WTC11 (cell line): ENCODE measurements around the gene AGR2. TPM values are rescaled to one million over a fixed set of nuclear protein-coding genes. Genes with fewer than 3 reads are reported as not detected.
A peak's percentile ranks its signal among the peaks of the same experiment; 100 is the strongest.

ENCODE experiments used
- ATAC-seq: fragments of 200-7000 bp; cut with Tn5 transposase; 2 replicates; pipeline ENCODE4 v1.10.0; 2021; ENCODE audit warnings: mild to moderate bottlenecking, moderate library complexity
- CTCF ChIA-PET: fragments of 300-600 bp; sonication (Branson Sonifier 250); formaldehyde crosslinking; loops from one replicate; lab custom pipeline; 2021; ENCODE audit warnings: antibody characterized with exemption; lab: Charles Lee
- POLR2A ChIA-PET: fragments of 350-600 bp; sonication (Branson Sonifier 250); formaldehyde crosslinking; loops from one replicate; lab custom pipeline; 2021; ENCODE audit warnings: antibody characterized with exemption; lab: Charles Lee
- DNase-seq: peaks from one replicate; pipeline ENCODE4 v3.0.0; 2021; ENCODE audit warnings: low spot score
- H3K27ac Mint-ChIP-seq: 2 replicates; pipeline ENCODE4 v1.8.0; 2021; ENCODE audit warnings: mixed read lengths
- H3K27me3 Mint-ChIP-seq: 2 replicates; pipeline ENCODE4 v1.8.0; 2021; ENCODE audit warnings: low read depth, mild to moderate bottlenecking, moderate library complexity, mixed read lengths
- H3K36me3 Mint-ChIP-seq: 2 replicates; pipeline ENCODE4 v1.8.0; 2021; ENCODE audit warnings: mixed read lengths
- H3K4me1 Mint-ChIP-seq: 2 replicates; pipeline ENCODE4 v1.8.0; 2022; ENCODE audit warnings: mixed read lengths
- H3K4me3 Mint-ChIP-seq: 2 replicates; pipeline ENCODE4 v1.8.0; 2021; ENCODE audit warnings: mild to moderate bottlenecking, moderate library complexity, mixed read lengths
- H3K9me3 Mint-ChIP-seq: 2 replicates; pipeline ENCODE4 v1.8.0; 2021; ENCODE audit warnings: mixed read lengths
- ATF1 ChIP-seq: sonication (generic); formaldehyde crosslinking; IDR thresholded peaks from 2 replicates; pipeline ENCODE4 v1.8.1; 2023; ENCODE audit warnings: mild to moderate bottlenecking, moderate library complexity, missing genetic modification reagents
- ETV6 ChIP-seq: sonication (generic); formaldehyde crosslinking; IDR thresholded peaks from 2 replicates; pipeline ENCODE4 v1.8.1; 2022; ENCODE audit warnings: mild to moderate bottlenecking, missing genetic modification reagents
- MAX ChIP-seq: sonication (generic); formaldehyde crosslinking; IDR thresholded peaks from 2 replicates; pipeline ENCODE4 v1.8.0; 2022; ENCODE audit warnings: mild to moderate bottlenecking, missing genetic modification reagents
- MLX ChIP-seq: sonication (generic); formaldehyde crosslinking; IDR thresholded peaks from 2 replicates; pipeline ENCODE4 v1.8.1; 2023; ENCODE audit warnings: mild to moderate bottlenecking, missing genetic modification reagents, moderate library complexity
- MYBL2 ChIP-seq: sonication (generic); formaldehyde crosslinking; IDR thresholded peaks from 2 replicates; pipeline ENCODE4 v1.8.1; 2023; ENCODE audit warnings: mild to moderate bottlenecking, moderate library complexity, missing genetic modification reagents
- NR3C1 ChIP-seq: sonication (generic); formaldehyde crosslinking; conservative IDR thresholded peaks from 2 replicates; pipeline ENCODE4 v1.8.1; 2023; ENCODE audit warnings: low read depth, mild to moderate bottlenecking, missing genetic modification reagents
- RELA ChIP-seq: sonication (generic); formaldehyde crosslinking; IDR thresholded peaks from 2 replicates; pipeline ENCODE4 v1.8.1; 2022; ENCODE audit warnings: missing genetic modification reagents, mild to moderate bottlenecking, borderline replicate concordance
- TEAD1 ChIP-seq: sonication (generic); formaldehyde crosslinking; IDR thresholded peaks from 2 replicates; pipeline ENCODE4 v1.8.0; 2022; ENCODE audit warnings: mild to moderate bottlenecking, missing genetic modification reagents
- ZBTB21 ChIP-seq: sonication (generic); formaldehyde crosslinking; IDR thresholded peaks from 2 replicates; pipeline ENCODE4 v1.8.1; 2023; ENCODE audit warnings: mild to moderate bottlenecking, missing genetic modification reagents, borderline replicate concordance
- total RNA-seq: library from RNA; stranded (reverse); gene quantifications from 3 replicates; pipeline ENCODE4 v1.2.3, GENCODE V29; 2021
- TF ChIP-seq, protein P1 (sequence below): sonication (generic); formaldehyde crosslinking; IDR thresholded peaks from 2 replicates; pipeline ENCODE4 v1.8.1; 2022; ENCODE audit warnings: low read depth, missing genetic modification reagents, borderline replicate concordance
- TF ChIP-seq, protein P2 (sequence below): sonication (generic); formaldehyde crosslinking; IDR thresholded peaks from 2 replicates; pipeline ENCODE4 v1.8.1; 2022; ENCODE audit warnings: mild to moderate bottlenecking, moderate library complexity, missing genetic modification reagents
- TF ChIP-seq, protein P3 (sequence below): sonication (generic); formaldehyde crosslinking; IDR thresholded peaks from 2 replicates; pipeline ENCODE4 v1.8.1; 2023; ENCODE audit warnings: mild to moderate bottlenecking, missing genetic modification reagents, borderline replicate concordance
- TF ChIP-seq, protein P4 (sequence below): sonication (generic); formaldehyde crosslinking; IDR thresholded peaks from 2 replicates; pipeline ENCODE4 v1.8.0; 2023; ENCODE audit warnings: missing genetic modification reagents, mild to moderate bottlenecking, borderline replicate concordance

The AGR2 gene
- total RNA-seq, 1 experiment from 2014 or later: 1.6 TPM

GRCh38 chr7:16779051-16779450, 25.7 kb downstream of the AGR2 start:
- DNase-seq: no peak
- TF ChIP-seq, protein P1, sequence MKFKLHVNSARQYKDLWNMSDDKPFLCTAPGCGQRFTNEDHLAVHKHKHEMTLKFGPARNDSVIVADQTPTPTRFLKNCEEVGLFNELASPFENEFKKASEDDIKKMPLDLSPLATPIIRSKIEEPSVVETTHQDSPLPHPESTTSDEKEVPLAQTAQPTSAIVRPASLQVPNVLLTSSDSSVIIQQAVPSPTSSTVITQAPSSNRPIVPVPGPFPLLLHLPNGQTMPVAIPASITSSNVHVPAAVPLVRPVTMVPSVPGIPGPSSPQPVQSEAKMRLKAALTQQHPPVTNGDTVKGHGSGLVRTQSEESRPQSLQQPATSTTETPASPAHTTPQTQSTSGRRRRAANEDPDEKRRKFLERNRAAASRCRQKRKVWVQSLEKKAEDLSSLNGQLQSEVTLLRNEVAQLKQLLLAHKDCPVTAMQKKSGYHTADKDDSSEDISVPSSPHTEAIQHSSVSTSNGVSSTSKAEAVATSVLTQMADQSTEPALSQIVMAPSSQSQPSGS (CRISPR knock-in tag): no peak
- TF ChIP-seq RELA (CRISPR knock-in tag) (no peak), MLX (CRISPR knock-in tag) (no peak), ZBTB21 (CRISPR knock-in tag) (no peak), TEAD1 (CRISPR knock-in tag) (no peak), NR3C1 (CRISPR knock-in tag) (no peak), MYBL2 (CRISPR knock-in tag) (no peak)
- TF ChIP-seq, protein P2, sequence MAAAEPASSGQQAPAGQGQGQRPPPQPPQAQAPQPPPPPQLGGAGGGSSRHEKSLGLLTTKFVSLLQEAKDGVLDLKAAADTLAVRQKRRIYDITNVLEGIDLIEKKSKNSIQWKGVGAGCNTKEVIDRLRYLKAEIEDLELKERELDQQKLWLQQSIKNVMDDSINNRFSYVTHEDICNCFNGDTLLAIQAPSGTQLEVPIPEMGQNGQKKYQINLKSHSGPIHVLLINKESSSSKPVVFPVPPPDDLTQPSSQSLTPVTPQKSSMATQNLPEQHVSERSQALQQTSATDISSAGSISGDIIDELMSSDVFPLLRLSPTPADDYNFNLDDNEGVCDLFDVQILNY (CRISPR knock-in tag): no peak
- TF ChIP-seq, protein P3, sequence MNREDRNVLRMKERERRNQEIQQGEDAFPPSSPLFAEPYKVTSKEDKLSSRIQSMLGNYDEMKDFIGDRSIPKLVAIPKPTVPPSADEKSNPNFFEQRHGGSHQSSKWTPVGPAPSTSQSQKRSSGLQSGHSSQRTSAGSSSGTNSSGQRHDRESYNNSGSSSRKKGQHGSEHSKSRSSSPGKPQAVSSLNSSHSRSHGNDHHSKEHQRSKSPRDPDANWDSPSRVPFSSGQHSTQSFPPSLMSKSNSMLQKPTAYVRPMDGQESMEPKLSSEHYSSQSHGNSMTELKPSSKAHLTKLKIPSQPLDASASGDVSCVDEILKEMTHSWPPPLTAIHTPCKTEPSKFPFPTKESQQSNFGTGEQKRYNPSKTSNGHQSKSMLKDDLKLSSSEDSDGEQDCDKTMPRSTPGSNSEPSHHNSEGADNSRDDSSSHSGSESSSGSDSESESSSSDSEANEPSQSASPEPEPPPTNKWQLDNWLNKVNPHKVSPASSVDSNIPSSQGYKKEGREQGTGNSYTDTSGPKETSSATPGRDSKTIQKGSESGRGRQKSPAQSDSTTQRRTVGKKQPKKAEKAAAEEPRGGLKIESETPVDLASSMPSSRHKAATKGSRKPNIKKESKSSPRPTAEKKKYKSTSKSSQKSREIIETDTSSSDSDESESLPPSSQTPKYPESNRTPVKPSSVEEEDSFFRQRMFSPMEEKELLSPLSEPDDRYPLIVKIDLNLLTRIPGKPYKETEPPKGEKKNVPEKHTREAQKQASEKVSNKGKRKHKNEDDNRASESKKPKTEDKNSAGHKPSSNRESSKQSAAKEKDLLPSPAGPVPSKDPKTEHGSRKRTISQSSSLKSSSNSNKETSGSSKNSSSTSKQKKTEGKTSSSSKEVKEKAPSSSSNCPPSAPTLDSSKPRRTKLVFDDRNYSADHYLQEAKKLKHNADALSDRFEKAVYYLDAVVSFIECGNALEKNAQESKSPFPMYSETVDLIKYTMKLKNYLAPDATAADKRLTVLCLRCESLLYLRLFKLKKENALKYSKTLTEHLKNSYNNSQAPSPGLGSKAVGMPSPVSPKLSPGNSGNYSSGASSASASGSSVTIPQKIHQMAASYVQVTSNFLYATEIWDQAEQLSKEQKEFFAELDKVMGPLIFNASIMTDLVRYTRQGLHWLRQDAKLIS (CRISPR knock-in tag): no peak
- TF ChIP-seq, protein P4, sequence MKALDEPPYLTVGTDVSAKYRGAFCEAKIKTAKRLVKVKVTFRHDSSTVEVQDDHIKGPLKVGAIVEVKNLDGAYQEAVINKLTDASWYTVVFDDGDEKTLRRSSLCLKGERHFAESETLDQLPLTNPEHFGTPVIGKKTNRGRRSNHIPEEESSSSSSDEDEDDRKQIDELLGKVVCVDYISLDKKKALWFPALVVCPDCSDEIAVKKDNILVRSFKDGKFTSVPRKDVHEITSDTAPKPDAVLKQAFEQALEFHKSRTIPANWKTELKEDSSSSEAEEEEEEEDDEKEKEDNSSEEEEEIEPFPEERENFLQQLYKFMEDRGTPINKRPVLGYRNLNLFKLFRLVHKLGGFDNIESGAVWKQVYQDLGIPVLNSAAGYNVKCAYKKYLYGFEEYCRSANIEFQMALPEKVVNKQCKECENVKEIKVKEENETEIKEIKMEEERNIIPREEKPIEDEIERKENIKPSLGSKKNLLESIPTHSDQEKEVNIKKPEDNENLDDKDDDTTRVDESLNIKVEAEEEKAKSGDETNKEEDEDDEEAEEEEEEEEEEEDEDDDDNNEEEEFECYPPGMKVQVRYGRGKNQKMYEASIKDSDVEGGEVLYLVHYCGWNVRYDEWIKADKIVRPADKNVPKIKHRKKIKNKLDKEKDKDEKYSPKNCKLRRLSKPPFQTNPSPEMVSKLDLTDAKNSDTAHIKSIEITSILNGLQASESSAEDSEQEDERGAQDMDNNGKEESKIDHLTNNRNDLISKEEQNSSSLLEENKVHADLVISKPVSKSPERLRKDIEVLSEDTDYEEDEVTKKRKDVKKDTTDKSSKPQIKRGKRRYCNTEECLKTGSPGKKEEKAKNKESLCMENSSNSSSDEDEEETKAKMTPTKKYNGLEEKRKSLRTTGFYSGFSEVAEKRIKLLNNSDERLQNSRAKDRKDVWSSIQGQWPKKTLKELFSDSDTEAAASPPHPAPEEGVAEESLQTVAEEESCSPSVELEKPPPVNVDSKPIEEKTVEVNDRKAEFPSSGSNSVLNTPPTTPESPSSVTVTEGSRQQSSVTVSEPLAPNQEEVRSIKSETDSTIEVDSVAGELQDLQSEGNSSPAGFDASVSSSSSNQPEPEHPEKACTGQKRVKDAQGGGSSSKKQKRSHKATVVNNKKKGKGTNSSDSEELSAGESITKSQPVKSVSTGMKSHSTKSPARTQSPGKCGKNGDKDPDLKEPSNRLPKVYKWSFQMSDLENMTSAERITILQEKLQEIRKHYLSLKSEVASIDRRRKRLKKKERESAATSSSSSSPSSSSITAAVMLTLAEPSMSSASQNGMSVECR (CRISPR knock-in tag): no peak
- ATAC-seq: no peak
- Mint-ChIP-seq H3K4me1 (peaks cover 27% of the 10 kb centered on the region), H3K36me3 (no peaks in the 10 kb centered on the region), H3K27me3 (no peaks in the 10 kb centered on the region), H3K4me3 (no peak overlapping the region), H3K27ac (no peak overlapping the region), H3K9me3 (no peaks in the 10 kb centered on the region)
- CTCF ChIA-PET: interaction anchor here (0.7 kb wide), 1 partner anchor 22 kb away, joined by 3 read pairs; no protein-coding TSS in a partner anchor
- POLR2A ChIA-PET: no interaction called here

DNA sequence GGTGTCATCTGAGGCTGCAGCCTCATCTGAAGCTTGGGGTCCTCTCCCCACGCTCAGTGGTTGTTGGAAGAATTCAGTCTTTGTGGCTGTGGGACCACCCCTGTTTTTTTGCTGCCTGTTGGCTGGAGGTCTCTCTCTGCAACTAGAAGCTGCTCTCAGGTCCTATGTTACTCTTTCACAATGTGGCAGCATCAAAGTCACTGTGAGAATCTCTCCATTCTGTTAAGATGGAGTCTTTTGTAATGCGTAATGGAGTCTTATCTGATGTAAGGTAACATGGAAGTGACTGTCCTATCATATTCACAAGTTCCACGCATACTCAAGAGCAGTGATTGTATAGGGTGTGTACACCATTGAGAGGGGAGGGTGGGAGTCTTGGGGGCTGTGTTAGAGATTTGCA, 26.3 kb downstream of the AGR2 start:
- H3K4me3 Mint-ChIP-seq: no peak overlapping the region
- H3K9me3 Mint-ChIP-seq: no peaks in the 10 kb centered on the region
- DNase-seq: no peak
- no peaks in the 10 kb centered on the region for H3K36me3 Mint-ChIP-seq
- TF ChIP-seq MAX (CRISPR knock-in tag) (no peak), ATF1 (CRISPR knock-in tag) (no peak), ETV6 (CRISPR knock-in tag) (0 out of 2 replicates have a peak, but pooled peaks have one; percentile 41)
- peaks cover 27% of the 10 kb centered on the region for H3K4me1 Mint-ChIP-seq
- CTCF ChIA-PET: interaction anchor here (0.7 to 1.2 kb wide), 2 partner anchors 22 to 83 kb away, joined by 3 read pairs; no protein-coding TSS in a partner anchor
- H3K27ac Mint-ChIP-seq: peak overlapping the region; percentile 91
- POLR2A ChIA-PET: no interaction called here
- peak; percentile 76 for ATAC-seq
- H3K27me3 Mint-ChIP-seq: no peaks in the 10 kb centered on the region
